ENCODE data around the gene VASN.
A peak's percentile ranks its signal among the peaks of the same experiment; 100 is the strongest.

VASN gene

GRCh38 chr16:4361944-4362311, 9.7 kb upstream of the VASN start:
- Histone ChIP-seq H3K4me2 (no peak overlapping the region), H3K4me1 (peaks cover 26% of the 10 kb centered on the region), H3K36me3 (peaks cover 94% of the 10 kb centered on the region), H3K27ac (no peak overlapping the region), H3K27me3 (no peaks in the 10 kb centered on the region), H3K9ac (no peak overlapping the region), H4K20me1 (peaks cover 71% of the 10 kb centered on the region), H3K4me3 (no peak overlapping the region), H3K9me3 (no peaks in the 10 kb centered on the region)
- no peak for TF ChIP-seq Cebpa-rat (IDR thresholded peaks at IDR 0.05)

- TF ChIP-seq Cebpa-rat (IDR thresholded peaks at IDR 0.05): no peak
- Histone ChIP-seq H3K4me2 (no peak overlapping the region), H3K27me3 (no peaks in the 10 kb centered on the region), H3K9ac (no peak overlapping the region), H3K4me3 (no peak overlapping the region), H3K36me3 (peaks cover 95% of the 10 kb centered on the region), H4K20me1 (peaks cover 78% of the 10 kb centered on the region), H3K4me1 (peaks cover 26% of the 10 kb centered on the region), H3K27ac (no peak overlapping the region), H3K9me3 (no peaks in the 10 kb centered on the region)
Measured at GRCh38 chr16:4362476-4363135, 9.0 kb upstream of the VASN start.

GRCh38 chr16:4364196-4365013, 7.2 kb upstream of the VASN start:
- Histone ChIP-seq H3K36me3 (peaks cover 95% of the 10 kb centered on the region), H4K20me1 (peaks cover 83% of the 10 kb centered on the region), H3K27me3 (no peaks in the 10 kb centered on the region), H3K4me3 (no peak overlapping the region), H3K4me1 (peaks cover 26% of the 10 kb centered on the region), H3K27ac (peak overlapping the region; percentile 27; the same call in 1 of the 2 replicates), H3K4me2 (peak overlapping the region; percentile 70; the same call in 1 of the 2 replicates), H3K9me3 (no peaks in the 10 kb centered on the region), H3K9ac (no peak overlapping the region)
- no peak for TF ChIP-seq Cebpa-rat (IDR thresholded peaks at IDR 0.05)

GRCh38 chr16:4365014-4365406, 6.6 kb upstream of the VASN start:
- Histone ChIP-seq H3K9me3 (no peaks in the 10 kb centered on the region), H4K20me1 (peaks cover 87% of the 10 kb centered on the region), H3K27ac (peak overlapping the region; percentile 27; the same call in 1 of the 2 replicates), H3K27me3 (no peaks in the 10 kb centered on the region), H3K9ac (peak overlapping the region; percentile 60; the same call in 1 of the 2 replicates), H3K4me1 (peaks cover 26% of the 10 kb centered on the region), H3K4me3 (no peak overlapping the region), H3K36me3 (peaks cover 93% of the 10 kb centered on the region), H3K4me2 (peak overlapping the region; percentile 70)
- TF ChIP-seq Cebpa-rat (IDR thresholded peaks at IDR 0.05): no peak

- H3K4me2 ChIP-seq: peak overlapping the region; percentile 70
- H4K20me1 ChIP-seq: peaks cover 87% of the 10 kb centered on the region
- no peaks in the 10 kb centered on the region for H3K27me3 ChIP-seq
- peaks cover 87% of the 10 kb centered on the region for H3K36me3 ChIP-seq
- H3K4me1 ChIP-seq: peaks cover 23% of the 10 kb centered on the region
- H3K9ac ChIP-seq: peak overlapping the region; percentile 60; the same call in 1 of the 2 replicates
- no peak for TF ChIP-seq Cebpa-rat (IDR thresholded peaks at IDR 0.05)
- H3K4me3 ChIP-seq: no peak overlapping the region
- H3K9me3 ChIP-seq: no peaks in the 10 kb centered on the region
- peak overlapping the region; percentile 27; the same call in 1 of the 2 replicates for H3K27ac ChIP-seq
Measured at GRCh38 chr16:4365615-4366014, 6.0 kb upstream of the VASN start.

- no peaks in the 10 kb centered on the region for H3K27me3 ChIP-seq
- no peak for TF ChIP-seq Cebpa-rat (IDR thresholded peaks at IDR 0.05)
- H3K36me3 ChIP-seq: peaks cover 83% of the 10 kb centered on the region
- peak overlapping the region; percentile 70 for H3K4me2 ChIP-seq
- peaks cover 25% of the 10 kb centered on the region for H3K4me1 ChIP-seq
- H3K4me3 ChIP-seq: no peak overlapping the region
- no peak overlapping the region for H3K9ac ChIP-seq
- 0 out of 2 replicates have a peak overlapping the region, but pooled peaks have one; percentile 27 for H3K27ac ChIP-seq
- H3K9me3 ChIP-seq: no peaks in the 10 kb centered on the region
- peaks cover 87% of the 10 kb centered on the region for H4K20me1 ChIP-seq
Measured at GRCh38 chr16:4366016-4366415, 5.6 kb upstream of the VASN start.

- Histone ChIP-seq H3K4me1 (peaks cover 36% of the 10 kb centered on the region), H3K4me2 (no peak overlapping the region), H3K27ac (no peak overlapping the region), H3K9me3 (no peaks in the 10 kb centered on the region), H3K9ac (no peak overlapping the region), H3K36me3 (peaks cover 69% of the 10 kb centered on the region), H3K4me3 (no peak overlapping the region), H4K20me1 (peaks cover 87% of the 10 kb centered on the region), H3K27me3 (no peaks in the 10 kb centered on the region)
- no peak for TF ChIP-seq Cebpa-rat (IDR thresholded peaks at IDR 0.05)
Measured at GRCh38 chr16:4367393-4367856, 4.2 kb upstream of the VASN start.

- Histone ChIP-seq H4K20me1 (peaks cover 98% of the 10 kb centered on the region), H3K4me3 (no peak overlapping the region), H3K9me3 (no peaks in the 10 kb centered on the region), H3K9ac (no peak overlapping the region), H3K36me3 (peaks cover 52% of the 10 kb centered on the region), H3K4me2 (no peak overlapping the region), H3K27me3 (no peaks in the 10 kb centered on the region), H3K27ac (no peak overlapping the region), H3K4me1 (peaks cover 53% of the 10 kb centered on the region)
- TF ChIP-seq Cebpa-rat (IDR thresholded peaks at IDR 0.05): no peak
Measured at GRCh38 chr16:4369007-4369733, 2.5 kb upstream of the VASN start.

- Histone ChIP-seq H3K4me1 (peaks cover 57% of the 10 kb centered on the region), H3K27ac (no peak overlapping the region), H3K4me2 (no peak overlapping the region), H3K4me3 (no peak overlapping the region), H3K36me3 (peaks cover 47% of the 10 kb centered on the region), H3K9ac (no peak overlapping the region), H3K27me3 (no peaks in the 10 kb centered on the region), H4K20me1 (peaks cover 100% of the 10 kb centered on the region), H3K9me3 (no peaks in the 10 kb centered on the region)
- no peak for TF ChIP-seq Cebpa-rat (IDR thresholded peaks at IDR 0.05)
Measured at GRCh38 chr16:4370151-4370550, 1.5 kb upstream of the VASN start.
